Keratinocyte (primary cell): Measurements from ENCODE around the gene RAPGEF3. TPM values are rescaled to one million over a fixed set of nuclear protein-coding genes. Genes with fewer than 3 reads are reported as not detected.

Source experiments
- DNase-seq: peaks from one replicate; pipeline ENCODE4 v3.0.0-alpha.2; 2011; ENCODE audit warnings: low read depth, missing footprints, low spot score
- FAIRE-seq: peaks from 2 replicates; lab custom pipeline; 2011; peaks lifted over from hg19 to GRCh38; lab: Jason Lieb, UNC
- H2AFZ ChIP-seq: 2 replicates; pipeline ENCODE4 v1.6.0; 2012; ENCODE audit warnings: low read length, control low read depth, inconsistent platforms; ENCODE audit not compliant: control insufficient read depth
- H3K27ac ChIP-seq: 2 replicates; pipeline ENCODE4 v1.5.1; 2011; ENCODE audit warnings: low read length; ENCODE audit not compliant: control insufficient read depth, insufficient read depth
- H3K27me3 ChIP-seq: 3 replicates; pipeline ENCODE4 v1.6.0; 2011; ENCODE audit warnings: low read length; ENCODE audit not compliant: control insufficient read depth, insufficient read depth; ENCODE audit errors: extremely low read depth
- H3K36me3 ChIP-seq, 2 experiments: 2 replicates in 1 of 2; 3 replicates in 1 of 2; pipeline ENCODE4 v1.5.1; 2011; ENCODE audit warnings: low read length in 2 of 2, mild to moderate bottlenecking in 1 of 2; ENCODE audit not compliant: control insufficient read depth in 2 of 2, insufficient read depth in 2 of 2; ENCODE audit errors: extremely low read depth in 1 of 2
- H3K4me1 ChIP-seq: 3 replicates; pipeline ENCODE4 v1.5.1; 2011; ENCODE audit warnings: low read length; ENCODE audit not compliant: control insufficient read depth, insufficient read depth; ENCODE audit errors: extremely low read depth
- H3K4me2 ChIP-seq: 3 replicates; pipeline ENCODE4 v1.6.0; 2011; ENCODE audit warnings: low read depth, low read length; ENCODE audit not compliant: control insufficient read depth, insufficient read depth; ENCODE audit errors: extremely low read depth
- H3K4me3 ChIP-seq, 3 experiments: fragments of 200-600 bp in 1 of 3; sonication (generic) in 1 of 3; 2 replicates in 2 of 3; 3 replicates in 1 of 3; pipeline ENCODE4 v1.5.1; 2011 to 2016; ENCODE audit warnings: low read length in 3 of 3, mild to moderate bottlenecking in 3 of 3, control low read depth in 2 of 3, inconsistent platforms in 1 of 3, low read depth in 1 of 3, mixed read lengths in 1 of 3, mixed run types in 1 of 3, moderate library complexity in 1 of 3; ENCODE audit not compliant: control insufficient read depth in 2 of 3, insufficient read depth in 2 of 3; ENCODE audit errors: extremely low read depth in 1 of 3
- H3K79me2 ChIP-seq: 2 replicates; pipeline ENCODE4 v1.6.0; 2012; ENCODE audit warnings: low read length; ENCODE audit not compliant: control insufficient read depth, insufficient read depth
- H3K9ac ChIP-seq: 3 replicates; pipeline ENCODE4 v1.6.0; 2011; ENCODE audit warnings: low read length; ENCODE audit not compliant: control insufficient read depth, insufficient read depth; ENCODE audit errors: extremely low read depth
- H3K9me1 ChIP-seq: 3 replicates; pipeline ENCODE4 v1.6.0; 2011; ENCODE audit warnings: low read length; ENCODE audit not compliant: control insufficient read depth, insufficient read depth; ENCODE audit errors: extremely low read depth
- H3K9me3 ChIP-seq: 2 replicates; pipeline ENCODE4 v1.5.1; 2012; ENCODE audit warnings: low read depth, low read length; ENCODE audit not compliant: control insufficient read depth
- H4K20me1 ChIP-seq: 3 replicates; pipeline ENCODE4 v1.6.0; 2011; ENCODE audit warnings: low read length; ENCODE audit not compliant: control insufficient read depth, insufficient read depth; ENCODE audit errors: extremely low read depth
- EZH2 ChIP-seq: IDR thresholded peaks from one replicate; pipeline ENCODE4 v1.6.1; 2012; ENCODE audit warnings: inconsistent platforms, mild to moderate bottlenecking, low read length, moderate library complexity
- dilution Hi-C: fragments of 300-500 bp; cut with MboI; formaldehyde crosslinking; loops from one replicate; pipeline ENCODE4 v1.7.0; 2020; ENCODE audit warnings: low sequenced_read_pairs; ENCODE audit not compliant: extremely low pct_ligation_motif_present
- polyA plus RNA-seq, 5 experiments: library from polyadenylated mRNA; depleted of rRNA in 3 of 5; stranded (reverse) in 3 of 5; stranded (forward) in 1 of 5; unstranded in 1 of 5; fragments of >200 nt; gene quantifications; 1 replicate in 1 of 5; 2 replicates in 3 of 5; 3 replicates in 1 of 5; pipeline versions ENCODE4 v1.2.1 to v1.2.3, GENCODE V29; 2011 to 2012; ENCODE audit warnings: missing spikeins in 2 of 5, low read depth in 1 of 5, low replicate concordance in 1 of 5
- TF ChIP-seq, protein P1 (sequence below), 3 experiments: IDR thresholded peaks in 1 of 3; conservative IDR thresholded peaks in 1 of 3; optimal IDR thresholded peaks in 1 of 3; 2 replicates in 2 of 3; 3 replicates in 1 of 3; pipeline versions ENCODE3 to v1.5.1; 2011; ENCODE audit warnings: low read length in 3 of 3, mild to moderate bottlenecking in 3 of 3, moderate library complexity in 2 of 3, control low read depth in 1 of 3, inconsistent platforms in 1 of 3; ENCODE audit not compliant: insufficient read depth in 2 of 3; ENCODE audit errors: extremely low read depth in 1 of 3

The RAPGEF3 gene
- polyA plus RNA-seq, 1 donor (not counting 4 experiments of a cell fraction or from before 2014, with no cell fraction given): 5.1 TPM

GRCh38 chr12:47687636-47688035, 71.0 kb downstream of the RAPGEF3 start:
- Histone ChIP-seq H3K27ac (no peak overlapping the region), H3K27me3 (no peaks in the 10 kb centered on the region), H3K79me2 (no peaks in the 10 kb centered on the region), H3K4me1 (no peaks in the 10 kb centered on the region), H3K9me3 (no peaks in the 10 kb centered on the region), H3K4me3 (no peak overlapping the region), H2AFZ (no peak overlapping the region), H4K20me1 (no peaks in the 10 kb centered on the region), H3K4me2 (no peak overlapping the region), H3K9ac (no peak overlapping the region), H3K9me1 (no peaks in the 10 kb centered on the region), H3K36me3 (peaks cover 2 to 5% of the 10 kb centered on the region in 2 experiments)
- no peak for FAIRE-seq
- DNase-seq: no peak
- TF ChIP-seq, protein P1, sequence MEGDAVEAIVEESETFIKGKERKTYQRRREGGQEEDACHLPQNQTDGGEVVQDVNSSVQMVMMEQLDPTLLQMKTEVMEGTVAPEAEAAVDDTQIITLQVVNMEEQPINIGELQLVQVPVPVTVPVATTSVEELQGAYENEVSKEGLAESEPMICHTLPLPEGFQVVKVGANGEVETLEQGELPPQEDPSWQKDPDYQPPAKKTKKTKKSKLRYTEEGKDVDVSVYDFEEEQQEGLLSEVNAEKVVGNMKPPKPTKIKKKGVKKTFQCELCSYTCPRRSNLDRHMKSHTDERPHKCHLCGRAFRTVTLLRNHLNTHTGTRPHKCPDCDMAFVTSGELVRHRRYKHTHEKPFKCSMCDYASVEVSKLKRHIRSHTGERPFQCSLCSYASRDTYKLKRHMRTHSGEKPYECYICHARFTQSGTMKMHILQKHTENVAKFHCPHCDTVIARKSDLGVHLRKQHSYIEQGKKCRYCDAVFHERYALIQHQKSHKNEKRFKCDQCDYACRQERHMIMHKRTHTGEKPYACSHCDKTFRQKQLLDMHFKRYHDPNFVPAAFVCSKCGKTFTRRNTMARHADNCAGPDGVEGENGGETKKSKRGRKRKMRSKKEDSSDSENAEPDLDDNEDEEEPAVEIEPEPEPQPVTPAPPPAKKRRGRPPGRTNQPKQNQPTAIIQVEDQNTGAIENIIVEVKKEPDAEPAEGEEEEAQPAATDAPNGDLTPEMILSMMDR (optimal IDR thresholded peaks at IDR 0.05 in 1 of 3, IDR thresholded peaks at IDR 0.05 in 1 of 3, conservative IDR thresholded peaks at IDR 0.05 in 1 of 3; ENCODE audit: extremely low read depth in 1 of 3, insufficient read depth in 2 of 3, low read length in 3 of 3): no peak
- no peak for TF ChIP-seq EZH2
- dilution Hi-C loops: no loop called here

DNA sequence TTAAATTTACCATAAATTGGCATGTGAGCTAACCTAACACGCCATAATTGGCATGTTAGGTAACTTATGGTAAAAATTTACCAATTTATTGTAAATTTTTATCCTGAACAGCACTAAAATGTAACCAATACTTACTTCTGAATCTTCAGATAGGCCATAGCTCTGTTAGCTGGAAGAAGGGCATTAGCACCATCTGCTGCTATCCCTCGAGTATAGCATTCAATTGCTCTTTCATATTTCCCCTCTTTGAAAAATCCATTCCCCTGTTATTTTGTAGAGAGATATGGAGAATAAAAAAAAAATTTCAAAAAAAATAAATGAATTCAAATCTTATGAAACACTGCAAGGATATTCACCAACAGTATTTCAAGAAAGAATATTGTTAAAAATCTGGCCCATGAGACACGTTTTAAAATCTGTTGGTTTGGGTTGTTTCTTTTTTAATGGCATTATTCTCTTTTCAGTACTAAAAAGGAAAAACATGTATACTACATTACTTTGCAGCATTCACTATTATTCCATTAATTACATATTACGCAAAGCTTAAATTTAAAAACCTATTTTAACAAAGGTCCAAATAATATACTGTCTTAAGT, 71.9 kb downstream of the RAPGEF3 start:
- no peaks in the 10 kb centered on the region for H3K27me3 ChIP-seq
- no peaks in the 10 kb centered on the region for H3K79me2 ChIP-seq
- H3K36me3 ChIP-seq: peaks cover 0 to 5% of the 10 kb centered on the region in 2 experiments
- no peak overlapping the region for H3K27ac ChIP-seq
- no peaks in the 10 kb centered on the region for H3K9me1 ChIP-seq
- FAIRE-seq (peak; percentile 9), DNase-seq (no peak)
- H3K4me2 ChIP-seq: no peak overlapping the region
- TF ChIP-seq EZH2: no peak
- TF ChIP-seq, protein P1 (optimal IDR thresholded peaks at IDR 0.05 in 1 of 3, IDR thresholded peaks at IDR 0.05 in 1 of 3, conservative IDR thresholded peaks at IDR 0.05 in 1 of 3; ENCODE audit: extremely low read depth in 1 of 3, insufficient read depth in 2 of 3, low read length in 3 of 3): peak in 2 of 3 experiments; percentile 49 to 55
- no peak overlapping the region for H3K9ac ChIP-seq
- no peak overlapping the region for H3K4me3 ChIP-seq
- no peaks in the 10 kb centered on the region for H3K4me1 ChIP-seq
- no peak overlapping the region for H2AFZ ChIP-seq
- H4K20me1 ChIP-seq: no peaks in the 10 kb centered on the region
- dilution Hi-C loops: no loop called here
- no peaks in the 10 kb centered on the region for H3K9me3 ChIP-seq

Other genes starting within 250 kb of the RAPGEF3 start
- gene RPAP3, start 52.9 kb downstream of the RAPGEF3 start, polyA plus RNA-seq: 10.2 to 22.9 TPM (median 11.8 TPM) in 3 replicates
- gene ENDOU, start 33.4 kb downstream of the RAPGEF3 start, polyA plus RNA-seq: 0.28 to 0.35 TPM (median 0.33 TPM) in 3 replicates
- 7.8 to 15.3 TPM (median 8.1 TPM) in 3 replicates for gene SLC48A1, start 14.4 kb upstream of the RAPGEF3 start, polyA plus RNA-seq
- 15.8 to 32.4 TPM (median 17.0 TPM) in 3 replicates for gene HDAC7, start 61.0 kb upstream of the RAPGEF3 start, polyA plus RNA-seq
- 29.0 to 94.7 TPM (median 43.3 TPM) in 3 replicates for gene VDR, start 146.1 kb upstream of the RAPGEF3 start, polyA plus RNA-seq
- gene TMEM106C, start 204.7 kb upstream of the RAPGEF3 start, polyA plus RNA-seq: 123 to 134 TPM (median 126 TPM) in 3 replicates
- gene COL2A1, start 245.6 kb upstream of the RAPGEF3 start, polyA plus RNA-seq: 0.03 TPM in 1 of 3 replicates, not detected in the others